Kidney capillary endothelial cell (primary cell): Measurements from ENCODE around the gene INO80E.

Source experiments
- DNase-seq: peaks from one replicate; pipeline ENCODE4 v3.0.0-alpha.2; 2018; ENCODE audit warnings: low spot score

The INO80E gene

DNA sequence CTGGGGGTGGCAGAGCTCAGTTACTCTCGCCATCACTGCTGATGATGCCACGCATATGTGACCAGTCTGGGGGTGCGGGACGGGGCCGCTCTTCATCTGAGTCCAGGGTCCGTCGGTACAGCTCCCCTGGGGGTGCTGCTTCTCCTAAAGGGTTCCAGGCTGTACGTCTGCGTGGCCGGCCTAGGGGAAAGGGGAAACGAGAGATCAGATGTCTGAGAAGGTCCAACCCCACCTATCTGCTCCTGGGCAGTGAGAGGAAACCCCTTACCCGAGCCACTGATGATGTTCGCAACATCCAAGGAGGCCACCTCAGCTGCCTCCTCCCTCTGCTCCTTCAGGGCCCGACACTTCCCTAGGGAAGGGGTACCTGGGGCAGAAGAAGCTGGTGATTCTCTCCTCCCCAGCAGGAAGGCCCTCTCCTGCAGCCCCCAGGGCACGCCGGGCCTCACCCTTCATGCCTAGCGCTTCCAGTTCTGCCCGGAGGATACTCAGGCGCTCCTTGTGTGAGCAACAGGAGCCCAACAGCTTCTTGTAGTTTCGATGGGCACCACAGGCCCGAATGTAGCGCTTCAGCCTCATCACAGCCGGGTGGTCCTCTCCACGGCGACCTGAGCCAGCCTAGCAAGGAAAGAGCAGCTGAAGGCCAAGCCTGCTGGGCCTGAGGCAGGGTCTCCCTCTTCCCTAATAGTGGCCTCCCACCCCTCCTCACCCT lies 2.7 kb upstream of the INO80E start:
- no peak for DNase-seq

DNA sequence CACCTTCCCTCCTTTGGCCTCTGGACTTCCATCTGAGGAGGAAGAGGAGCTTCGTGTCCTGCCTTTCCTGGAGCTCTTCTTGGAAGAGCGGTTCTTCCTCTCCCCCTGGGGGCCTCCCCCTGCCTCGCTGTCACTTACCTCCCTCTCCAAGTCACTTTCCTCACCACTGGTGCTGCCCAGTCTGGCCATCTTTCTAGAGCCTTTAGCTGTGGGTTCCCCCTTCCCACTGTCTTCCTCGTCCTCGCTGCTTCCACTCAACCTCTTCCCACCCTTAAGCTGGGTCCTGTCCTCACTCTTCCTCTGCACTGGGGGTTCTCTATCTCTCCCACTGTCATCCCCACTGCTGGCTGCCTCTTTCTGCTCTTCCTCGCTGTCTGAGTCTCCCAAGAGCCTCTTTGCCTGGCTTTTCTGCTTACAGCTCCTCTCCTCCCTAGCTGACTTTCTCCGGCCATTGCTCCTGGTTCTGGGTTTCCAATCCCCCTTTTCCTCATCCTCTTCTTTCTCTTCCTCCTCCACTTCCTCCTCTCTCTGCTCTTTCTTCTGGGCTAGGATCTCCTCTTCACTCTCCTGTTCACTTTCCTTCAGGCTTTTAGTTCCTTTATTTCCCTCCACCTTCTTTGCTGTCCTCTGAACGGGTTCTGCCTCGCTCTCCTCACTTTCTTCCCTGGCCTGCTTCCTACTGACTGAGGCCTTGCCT lies 2.0 kb upstream of the INO80E start:
- no peak for DNase-seq

DNA sequence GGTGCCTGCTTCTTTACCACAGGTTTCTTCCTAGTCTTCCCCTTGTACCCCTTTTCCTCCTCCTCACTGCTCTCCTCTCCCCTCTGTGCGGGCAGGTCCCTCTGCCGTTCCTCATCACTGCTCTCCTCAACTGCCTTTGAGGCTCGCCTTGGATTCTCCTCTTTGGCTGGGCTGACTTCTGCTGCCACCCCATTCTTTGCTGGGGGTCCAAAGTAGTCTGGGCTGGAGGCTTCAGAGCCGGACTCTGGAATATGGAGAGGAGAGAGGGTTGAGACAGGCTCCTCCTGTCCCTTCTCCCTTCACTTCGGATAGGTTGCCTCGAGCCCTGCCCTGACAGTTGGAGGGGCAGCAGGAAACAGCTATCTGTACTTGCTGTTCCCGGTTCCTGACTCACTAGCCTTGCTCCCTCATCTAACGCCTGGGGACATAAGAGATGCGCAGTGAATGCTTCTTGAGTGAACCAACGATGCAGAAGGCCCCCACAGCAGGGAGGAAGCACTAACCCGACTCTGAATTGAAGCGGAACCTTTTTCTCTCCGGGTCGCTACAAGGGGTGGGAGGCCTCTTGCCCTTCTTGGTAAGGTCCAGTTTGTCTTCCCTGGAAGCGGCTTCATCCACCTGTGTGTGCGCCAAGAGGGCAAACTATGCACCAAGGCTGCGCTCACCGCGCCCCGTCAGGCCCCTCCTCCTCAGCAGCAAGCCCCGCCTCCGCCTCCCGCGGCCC lies 1.3 kb upstream of the INO80E start:
- DNase-seq = peak; percentile 42

DNA sequence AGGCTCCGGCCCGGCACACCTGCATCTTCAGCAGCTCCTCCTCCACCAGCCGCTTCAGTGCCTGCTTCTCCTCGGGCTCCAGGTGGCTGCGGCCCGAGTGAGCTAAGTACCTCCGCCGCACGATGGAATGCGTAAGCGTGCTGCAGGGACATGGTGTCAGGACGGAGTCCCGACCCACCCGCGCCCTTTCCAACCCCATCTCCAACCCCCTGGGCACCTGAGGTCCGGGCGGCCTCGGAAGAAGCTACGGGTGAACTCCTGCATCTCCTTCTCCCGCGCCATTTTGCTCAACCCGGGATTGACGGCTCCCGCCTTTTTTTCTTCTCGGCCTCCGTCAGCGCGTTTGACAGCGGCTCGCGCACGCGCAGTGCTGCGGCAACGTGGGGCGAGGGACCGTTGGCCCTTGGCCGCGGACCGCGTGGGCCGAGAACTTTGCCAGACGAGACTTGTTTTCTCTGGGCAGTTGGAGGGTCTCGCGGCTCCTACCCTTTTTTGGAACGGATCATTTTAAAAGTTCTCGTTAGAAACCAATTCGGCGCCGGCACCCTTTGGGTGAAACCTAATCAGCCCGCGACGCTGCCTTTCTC lies 624 bp upstream of the INO80E start, which contains the start of gene HIRIP3:
TSS of gene HIRIP3 (minus strand) at position 294 of the 587 bp plus-strand sequence. CDS start at position 282, 12 bp downstream.
- DNase-seq = peak; percentile 69

DNA sequence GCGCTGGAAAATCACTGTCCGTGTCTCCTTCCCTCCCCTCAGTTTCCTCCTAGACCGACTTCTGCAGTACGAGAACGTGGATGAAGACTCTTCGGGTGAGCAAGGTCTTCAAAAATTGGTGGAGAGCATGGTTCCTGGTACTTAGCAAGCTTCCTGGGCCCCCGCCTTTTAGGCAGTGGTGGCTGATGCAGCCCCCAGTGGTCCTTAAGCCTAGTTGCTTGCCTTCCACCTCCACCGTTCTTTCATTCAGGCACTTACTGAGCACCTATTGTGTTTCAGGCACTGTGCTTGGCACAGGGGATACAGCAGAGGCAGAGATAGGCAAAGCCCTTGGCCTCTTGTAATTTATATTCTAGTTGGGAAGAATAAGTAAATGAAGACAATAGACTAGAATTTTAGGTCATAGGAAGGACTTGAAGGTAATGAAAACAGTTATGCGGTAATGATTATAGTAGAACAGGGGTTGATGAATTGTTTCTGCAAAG lies 767 bp downstream of the INO80E start:
- DNase-seq = no peak

DNA sequence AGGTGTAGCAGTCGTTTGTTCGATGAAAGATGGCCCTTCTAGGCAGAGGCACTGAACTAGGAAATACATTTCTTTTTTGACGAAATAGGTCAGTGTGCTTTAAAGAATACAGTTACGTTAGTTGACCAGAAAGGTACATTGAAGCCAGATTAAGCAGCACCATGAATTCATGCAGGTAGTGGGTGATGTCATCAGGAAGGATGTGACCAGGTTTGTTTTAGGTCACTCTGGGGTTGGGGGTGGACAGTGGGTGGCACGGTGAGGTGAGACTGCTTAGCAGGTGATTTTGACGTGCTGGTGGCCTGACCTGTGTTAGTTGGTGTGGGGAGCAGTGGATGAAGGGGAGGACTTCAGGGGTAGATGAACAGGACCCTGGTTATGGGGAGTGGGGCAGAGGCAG lies 3.6 kb downstream of the INO80E start:
- DNase-seq = no peak

DNA sequence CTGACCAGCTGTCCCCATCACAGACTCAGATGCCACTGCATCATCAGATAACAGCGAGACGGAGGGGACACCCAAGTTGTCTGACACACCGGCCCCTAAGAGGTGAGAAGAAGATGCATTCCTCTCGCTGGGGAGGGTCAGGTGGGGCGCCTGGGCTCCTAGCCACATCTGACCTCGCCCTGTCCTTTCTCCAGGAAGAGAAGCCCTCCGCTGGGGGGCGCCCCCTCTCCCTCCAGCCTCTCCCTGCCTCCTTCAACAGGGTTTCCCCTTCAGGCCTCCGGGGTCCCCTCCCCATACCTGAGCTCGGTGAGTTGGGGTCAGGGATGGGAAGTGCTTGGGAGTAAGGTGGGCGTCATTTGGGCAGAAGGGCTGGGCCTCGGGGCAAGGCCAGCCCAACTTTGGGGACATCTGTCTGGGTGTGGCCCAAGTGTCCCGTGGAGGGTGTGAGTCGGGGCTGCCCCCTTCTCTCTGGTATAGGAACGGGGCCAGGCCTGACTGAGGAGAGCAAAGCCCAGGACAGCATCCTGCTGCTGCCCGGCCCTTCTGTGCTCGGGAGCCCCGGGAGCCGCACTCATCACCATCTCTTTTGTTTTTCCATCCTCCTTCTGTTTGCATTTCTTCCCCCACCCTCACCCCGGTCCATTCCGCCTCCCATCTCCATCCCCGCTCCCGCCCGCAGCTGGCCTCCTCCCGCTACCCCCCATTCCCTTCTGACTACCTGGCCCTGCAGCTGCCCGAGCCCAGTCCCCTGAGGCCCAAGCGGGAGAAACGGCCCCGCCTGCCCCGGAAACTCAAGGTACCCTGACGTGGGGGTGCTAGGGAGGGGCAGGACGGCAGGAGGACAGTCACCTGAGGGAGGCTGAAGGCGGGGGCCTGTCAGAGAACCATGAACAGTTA lies 4.9 kb downstream of the INO80E start:
- no peak for DNase-seq

DNA sequence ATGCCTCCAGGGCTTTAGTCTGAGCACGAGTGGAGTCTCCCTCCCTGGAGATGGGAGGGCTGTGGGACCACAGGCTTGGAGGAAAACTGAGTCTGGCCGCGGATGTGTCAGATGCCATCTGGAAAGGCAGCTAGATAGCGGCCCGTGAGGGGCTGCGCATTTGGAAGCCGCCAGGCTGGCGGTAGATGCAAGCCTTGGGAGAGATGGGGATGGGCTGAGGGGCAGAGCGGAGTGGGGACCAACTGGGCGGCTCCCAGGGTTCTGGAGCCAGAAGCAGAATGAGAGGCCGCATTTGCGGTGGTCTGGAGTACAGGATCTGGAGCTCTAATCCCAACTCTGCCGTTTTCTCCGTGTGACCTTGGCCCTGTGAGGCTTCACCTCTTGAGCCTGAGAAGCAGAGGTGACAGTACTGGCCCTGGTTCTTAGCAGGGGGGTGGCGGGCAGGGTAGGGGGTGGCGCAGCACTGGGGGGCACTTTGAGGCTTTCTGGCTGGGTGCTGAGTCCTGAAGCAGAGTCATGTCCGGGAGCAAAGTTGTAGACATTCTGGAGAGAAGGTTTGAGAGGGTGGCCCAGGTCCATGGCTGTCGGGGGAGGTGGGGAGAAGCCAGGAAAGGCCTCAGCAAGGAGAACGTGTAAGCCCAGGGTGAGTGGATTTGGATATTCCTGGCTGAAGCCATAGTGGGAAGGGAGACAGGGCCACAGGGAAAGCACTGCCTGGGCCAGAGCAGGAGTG lies 6.7 kb downstream of the INO80E start:
- DNase-seq = no peak

DNA sequence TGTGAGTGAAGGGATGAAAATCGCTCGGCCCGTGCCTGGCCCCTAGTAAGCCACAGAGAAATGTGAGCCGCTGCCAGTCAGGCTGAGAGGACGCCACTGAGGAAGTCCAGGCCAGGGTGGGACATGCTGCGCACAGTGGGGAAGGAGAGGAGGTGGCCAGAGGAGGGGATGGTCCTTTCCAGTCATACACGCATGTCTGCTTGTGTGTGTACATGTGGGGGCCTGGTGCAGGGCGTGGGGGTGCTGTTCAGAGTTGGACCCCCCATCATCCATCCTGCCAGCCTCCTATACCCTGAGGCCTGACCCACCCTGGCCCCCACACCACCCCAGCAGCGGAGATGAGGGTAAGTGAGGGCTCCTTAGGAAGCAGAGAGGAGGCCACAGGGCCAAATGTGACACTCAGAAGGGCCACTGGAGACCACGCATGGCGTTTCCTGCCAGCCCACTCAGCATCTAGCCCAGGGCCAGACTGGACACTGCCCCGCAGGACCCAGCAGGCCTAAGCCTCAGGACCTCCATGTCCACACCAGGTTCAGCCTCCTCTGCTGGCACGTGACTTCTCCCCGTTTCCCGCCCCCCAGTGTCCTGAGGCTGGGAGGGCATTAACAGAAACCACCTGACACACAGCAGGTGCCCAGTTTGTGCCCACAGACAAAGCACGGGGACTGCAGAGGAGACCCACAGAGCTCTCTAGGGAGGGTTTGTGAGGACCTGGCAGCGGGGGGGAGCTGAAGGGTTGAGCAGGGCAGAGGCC lies 7.8 kb downstream of the INO80E start:
- DNase-seq = no peak

DNA sequence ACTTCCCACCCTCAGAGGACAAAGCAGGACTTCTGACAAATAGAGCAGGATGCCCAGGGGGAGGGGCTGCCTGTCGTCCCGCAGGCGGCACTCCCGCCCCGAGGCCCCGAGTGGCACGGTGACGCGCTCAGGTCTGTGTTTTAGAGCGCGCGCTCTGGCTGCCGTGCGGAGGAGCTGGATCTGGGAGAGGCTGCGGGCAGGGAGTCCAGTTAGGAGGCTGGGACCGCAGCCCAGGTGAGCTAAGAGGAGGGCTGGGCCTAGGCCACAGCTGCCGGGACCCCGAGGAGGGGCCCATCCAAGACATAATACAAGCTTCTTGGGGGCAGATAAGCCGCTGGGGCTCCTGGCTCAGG lies 8.4 kb downstream of the INO80E start:
- DNase-seq = no peak

DNA sequence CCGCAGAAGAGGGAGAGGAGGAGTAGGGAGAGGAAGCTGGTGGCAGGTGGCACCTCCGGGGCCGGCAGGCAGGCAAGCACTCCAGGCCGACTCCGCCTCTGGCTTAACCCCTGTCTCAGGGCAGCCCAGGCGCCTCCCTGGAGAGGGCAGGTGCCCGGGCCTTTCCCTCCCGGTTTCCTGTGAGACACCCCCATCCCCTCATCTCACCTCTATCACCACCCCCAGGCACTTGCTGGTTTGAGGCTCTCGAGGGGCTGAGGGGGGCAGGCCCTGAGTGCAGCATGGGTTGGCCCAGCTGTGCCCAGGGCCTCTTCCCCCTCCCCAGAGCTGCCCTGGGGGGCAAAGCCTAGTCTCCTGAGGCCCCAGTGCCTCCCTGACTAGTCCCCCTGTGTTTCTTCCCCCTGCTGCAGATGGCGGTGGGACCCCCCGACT lies 8.8 kb downstream of the INO80E start:
- no peak for DNase-seq

DNA sequence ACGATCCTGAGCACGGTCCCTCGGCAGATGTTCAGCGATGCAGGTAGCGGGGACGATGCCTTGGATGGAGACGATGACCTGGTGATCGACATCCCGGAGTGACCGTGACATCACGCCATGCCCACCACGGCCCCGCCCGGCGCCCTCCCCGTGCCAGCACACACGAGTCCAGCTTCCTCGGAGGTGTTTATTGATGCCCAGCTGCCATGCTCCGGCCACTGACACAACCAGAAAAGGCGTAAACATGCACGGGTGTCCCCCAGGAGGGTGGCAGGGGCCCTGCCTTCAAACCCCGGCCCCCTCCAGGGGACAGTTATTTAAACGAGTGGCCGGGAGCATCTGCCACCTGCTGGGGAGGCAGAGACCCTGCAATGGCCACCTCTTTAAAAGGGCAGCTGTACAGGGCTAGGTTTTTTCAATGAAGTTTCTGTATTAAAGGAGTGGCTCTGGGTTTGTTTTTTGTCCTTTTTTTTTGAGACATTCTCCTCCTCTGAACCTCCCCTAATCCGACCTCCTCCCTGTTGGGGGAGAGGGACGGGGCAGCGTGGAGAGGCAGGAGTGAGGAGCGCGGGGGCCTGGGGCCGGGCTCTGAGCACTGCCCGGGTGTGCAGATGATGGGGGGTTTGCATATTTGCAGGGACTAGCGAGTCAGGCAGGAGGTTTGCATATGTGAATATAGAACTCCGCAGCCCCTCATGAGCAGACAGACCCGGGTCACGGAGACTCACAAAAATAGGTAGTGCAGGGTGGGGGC lies 9.5 kb downstream of the INO80E start:
- peak; percentile 48 for DNase-seq

DNA sequence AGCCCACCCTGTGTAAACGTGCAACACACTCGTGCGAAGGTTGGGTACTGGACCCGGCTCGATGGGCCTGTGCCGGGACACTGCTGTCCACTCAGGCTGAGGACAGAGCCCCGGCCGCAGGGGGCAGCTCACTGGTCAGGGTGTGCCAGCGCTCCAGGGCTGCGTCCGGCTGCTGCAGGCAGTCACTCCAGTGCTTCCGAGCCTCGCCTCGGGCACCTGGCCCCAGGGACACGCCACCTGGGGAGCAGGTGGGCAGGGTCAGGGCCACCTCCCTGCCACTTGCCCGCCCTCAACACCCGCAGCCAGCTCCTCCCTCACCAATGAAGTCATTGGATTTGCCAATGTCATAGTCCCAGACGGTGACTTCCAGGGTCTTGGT lies 10.0 kb downstream of the INO80E start:
- DNase-seq = no peak

DNA sequence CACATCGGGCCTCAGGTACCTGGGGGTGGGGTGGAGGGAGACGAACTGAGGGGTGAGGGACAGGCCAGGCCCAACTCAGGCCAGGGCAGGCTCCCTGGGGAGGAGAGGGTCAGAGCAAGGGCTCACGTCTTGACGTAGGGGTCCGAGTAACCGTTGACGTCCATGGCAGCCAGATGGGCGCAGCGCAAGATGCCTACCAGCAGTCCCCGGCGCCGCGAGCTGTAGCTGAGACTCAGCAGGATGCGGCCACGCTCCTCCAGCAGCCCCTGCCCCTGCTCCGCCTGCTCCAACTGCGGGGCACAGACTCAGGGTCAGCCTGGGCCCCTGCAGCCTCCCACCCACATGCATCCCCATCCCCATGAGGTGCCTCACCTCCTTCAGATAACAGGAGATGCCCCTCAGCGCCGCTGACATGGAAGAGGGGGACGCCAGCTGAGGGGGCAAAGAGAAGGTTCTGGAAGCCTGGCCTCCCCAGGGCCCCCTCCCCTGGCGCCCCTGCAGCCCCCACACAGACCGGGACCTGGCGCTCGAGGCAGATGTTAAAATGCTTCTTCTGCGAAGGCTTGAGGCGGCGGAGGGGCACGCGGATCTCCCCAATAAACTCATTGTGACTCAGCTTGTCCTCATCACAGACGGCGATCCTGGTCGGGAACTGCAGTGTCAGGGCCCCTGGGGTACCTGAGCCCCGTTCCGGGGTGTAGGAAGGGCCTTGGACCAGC lies 10.8 kb downstream of the INO80E start:
- DNase-seq = no peak

DNA sequence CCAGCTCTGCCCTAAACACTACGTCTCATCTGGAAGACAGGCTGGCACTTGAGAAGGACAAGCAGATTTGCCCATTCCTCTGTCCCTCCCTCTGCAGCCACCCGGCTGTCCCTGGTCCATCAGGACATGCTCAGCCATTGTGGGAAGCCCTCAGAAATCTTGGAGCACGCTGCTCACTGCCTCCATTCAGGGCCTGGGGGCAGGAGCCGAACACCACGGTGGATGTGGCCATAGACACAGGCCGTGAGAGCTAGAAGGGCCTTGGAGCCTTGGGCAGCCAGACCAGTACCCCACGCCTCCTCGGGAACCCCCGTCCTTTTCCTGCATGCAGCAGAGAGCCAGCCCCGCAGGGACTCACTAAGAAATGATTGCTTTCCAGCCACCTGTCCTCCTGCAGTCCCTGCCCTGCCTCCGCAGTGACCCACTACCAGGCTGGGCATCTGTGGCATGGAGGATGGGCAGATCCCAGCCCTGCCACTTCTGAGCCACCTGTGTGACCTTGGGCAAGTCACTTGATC lies 11.4 kb downstream of the INO80E start:
- DNase-seq = no peak

DNA sequence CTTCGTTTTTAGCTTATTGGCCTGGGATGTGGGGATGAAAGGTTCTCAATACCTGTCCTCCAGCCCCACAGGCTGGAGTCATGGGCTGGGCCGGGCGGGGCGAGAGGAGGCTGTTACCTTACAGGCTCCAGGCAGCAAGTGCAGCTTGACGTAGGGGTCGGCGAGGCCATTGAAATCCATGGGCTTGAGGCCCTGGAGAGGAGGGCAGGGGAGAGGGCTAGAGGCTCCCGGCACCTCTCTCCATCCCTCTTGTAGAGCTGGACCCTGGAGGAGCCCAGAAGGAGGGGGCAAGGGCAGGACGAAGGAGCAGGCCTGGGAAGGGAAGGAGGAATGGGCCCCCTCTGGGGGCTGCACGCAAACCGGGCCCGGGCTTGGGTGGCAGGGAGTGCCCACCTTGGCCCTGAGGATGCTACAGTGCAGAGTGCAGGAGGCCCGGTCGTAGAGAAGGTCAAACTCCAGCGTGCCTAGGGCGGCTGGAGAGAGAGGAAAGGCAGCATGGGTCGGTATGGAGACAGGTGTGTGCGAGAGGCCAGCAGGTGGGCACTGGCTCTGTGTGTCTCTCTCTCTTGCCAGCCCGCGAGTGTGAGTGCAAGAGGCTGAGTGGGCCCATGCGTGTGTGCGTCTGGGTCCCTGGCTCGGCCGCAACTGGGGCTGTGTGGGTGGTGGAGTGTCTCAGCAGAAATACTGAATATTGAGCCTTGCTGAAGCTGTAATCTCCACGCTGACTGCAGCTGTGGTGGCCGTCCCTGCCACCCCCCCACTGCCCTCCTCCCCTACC lies 13.2 kb downstream of the INO80E start:
- no peak for DNase-seq

DNA sequence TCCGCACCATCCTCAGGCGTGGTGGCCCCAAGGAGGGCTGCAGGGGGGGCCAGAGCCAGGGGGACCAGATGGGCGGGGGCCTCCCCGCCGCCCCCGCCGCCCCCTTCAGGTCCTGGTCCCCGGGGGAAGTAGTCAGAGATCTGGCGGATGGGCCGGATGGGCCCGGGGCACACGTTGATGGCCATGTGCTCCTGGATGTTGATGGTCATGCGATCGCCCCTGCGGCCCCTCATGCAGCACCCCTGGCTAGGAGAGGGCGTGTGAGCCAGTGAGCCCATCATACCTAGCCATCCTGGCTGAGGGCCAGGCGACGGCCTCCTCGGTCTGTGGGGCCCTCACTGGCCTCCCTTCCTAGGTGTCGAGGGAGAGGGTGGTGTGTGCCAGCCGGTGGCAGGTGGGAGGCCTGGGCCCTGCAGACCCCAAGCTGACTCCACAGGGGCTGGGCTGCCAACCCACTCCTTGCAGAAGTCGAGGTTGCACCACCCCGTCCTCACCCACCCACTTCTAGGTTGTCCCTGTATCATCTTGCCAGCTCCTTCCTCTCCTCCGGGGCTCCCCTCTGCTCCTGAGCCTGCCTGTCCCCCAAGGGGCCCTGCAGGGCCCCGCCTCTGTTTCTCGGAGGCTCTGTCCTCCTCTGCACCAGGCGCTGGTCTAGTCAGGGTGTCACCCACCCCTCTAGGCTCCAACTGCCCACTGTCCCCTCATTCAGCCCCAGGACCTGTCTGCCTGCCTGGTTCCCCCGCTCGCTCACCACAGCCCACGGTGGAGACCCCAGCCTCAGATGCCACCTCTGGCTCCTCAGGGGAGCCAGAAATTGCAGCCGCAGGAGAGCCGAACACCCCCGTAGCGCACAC lies 14.2 kb downstream of the INO80E start:
- DNase-seq = no peak
